KBM-7 (cell line): ENCODE measurements around the gene KIFAP3.
A peak's percentile ranks its signal among the peaks of the same experiment; 100 is the strongest.
"Not testable (repeated sequence)": the region's sequence is repeated elsewhere in the genome, so short reads cannot be mapped to it uniquely, and the experiment has no call there.

Experiments used
- DNase-seq: peaks from one replicate; pipeline ENCODE4 v3.0.0-alpha.2; 2015
- in situ Hi-C: fragments of 300-500 bp; cut with MboI; formaldehyde crosslinking; loops from 2 replicates; pipeline ENCODE4 v1.14.3; 2020; ENCODE audit warnings: low sequenced_read_pairs, low pct_unique_long_range_greater_than_20kb, mixed read lengths

The KIFAP3 gene

DNA sequence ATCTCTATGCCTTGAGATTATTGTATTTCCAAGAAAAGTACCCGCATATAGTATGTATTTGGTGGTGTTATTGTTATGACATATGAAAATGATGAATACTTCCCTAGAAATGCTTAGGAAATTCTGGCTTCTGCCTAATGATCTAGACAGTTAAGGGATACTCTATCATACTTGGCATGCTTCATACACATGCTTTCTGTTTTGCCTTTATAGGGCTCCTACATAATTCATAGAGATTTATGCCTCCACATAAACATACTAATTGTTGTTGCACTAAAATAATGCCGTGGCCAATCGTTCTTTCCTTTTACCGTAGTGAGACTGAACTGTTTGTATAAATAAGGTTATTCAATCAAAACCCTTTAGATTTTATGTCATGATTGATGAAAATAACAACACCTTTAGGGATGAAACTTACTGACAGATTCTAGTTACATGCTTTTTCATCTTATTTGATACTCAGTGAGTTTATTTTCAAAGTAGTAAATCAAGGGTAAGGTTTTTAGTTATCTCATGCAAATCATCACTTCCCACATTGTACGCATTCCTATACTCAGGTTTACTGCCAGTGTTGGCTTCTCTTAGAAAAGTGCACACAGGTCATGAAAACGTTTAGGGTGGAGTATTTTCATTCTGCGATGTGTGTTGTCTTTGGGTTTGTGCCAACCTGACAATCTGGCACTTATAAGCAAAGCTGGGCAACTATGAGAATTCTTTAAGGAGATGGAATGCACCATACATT, 140.3 kb downstream of the KIFAP3 start:
- no peak for DNase-seq
- in situ Hi-C loops = no loop called here

DNA sequence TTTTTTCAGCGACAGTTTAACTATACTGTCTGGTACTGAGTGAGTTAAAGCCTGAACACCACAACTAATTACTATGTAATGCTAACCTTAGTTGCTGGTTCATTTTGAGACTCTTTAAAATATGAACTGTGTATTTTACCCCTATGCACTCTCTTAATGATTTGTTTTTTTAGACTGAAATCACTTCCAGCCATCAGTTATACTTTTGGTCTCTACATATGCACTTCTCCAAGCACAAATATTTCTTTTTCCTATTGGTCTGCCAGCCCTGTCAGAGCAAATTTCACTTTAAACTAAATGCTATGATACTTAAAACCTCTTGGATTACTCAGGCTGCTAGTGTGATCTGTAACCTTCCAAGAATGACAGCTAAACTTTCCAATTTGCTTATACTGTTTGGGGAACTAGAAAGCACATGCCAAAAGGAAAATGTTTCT, 142.7 kb downstream of the KIFAP3 start:
- DNase-seq = no peak
- in situ Hi-C loops = no loop called here

DNA sequence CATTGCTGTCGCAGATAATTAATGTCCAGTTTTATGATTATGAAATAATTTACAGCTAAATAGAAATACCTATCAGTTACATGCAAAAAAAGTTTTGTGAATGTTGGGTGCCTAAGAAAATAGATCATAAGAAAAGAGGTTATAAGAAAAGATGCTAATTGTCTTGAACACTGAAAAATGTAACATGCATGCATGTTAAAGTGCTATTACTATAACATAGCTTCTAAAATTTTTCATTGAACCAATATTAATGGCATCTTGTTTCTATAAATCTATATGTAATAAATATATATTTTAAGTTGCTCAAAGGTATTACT, 145.3 kb downstream of the KIFAP3 start:
- DNase-seq = no peak
- in situ Hi-C loops = no loop called here

DNA sequence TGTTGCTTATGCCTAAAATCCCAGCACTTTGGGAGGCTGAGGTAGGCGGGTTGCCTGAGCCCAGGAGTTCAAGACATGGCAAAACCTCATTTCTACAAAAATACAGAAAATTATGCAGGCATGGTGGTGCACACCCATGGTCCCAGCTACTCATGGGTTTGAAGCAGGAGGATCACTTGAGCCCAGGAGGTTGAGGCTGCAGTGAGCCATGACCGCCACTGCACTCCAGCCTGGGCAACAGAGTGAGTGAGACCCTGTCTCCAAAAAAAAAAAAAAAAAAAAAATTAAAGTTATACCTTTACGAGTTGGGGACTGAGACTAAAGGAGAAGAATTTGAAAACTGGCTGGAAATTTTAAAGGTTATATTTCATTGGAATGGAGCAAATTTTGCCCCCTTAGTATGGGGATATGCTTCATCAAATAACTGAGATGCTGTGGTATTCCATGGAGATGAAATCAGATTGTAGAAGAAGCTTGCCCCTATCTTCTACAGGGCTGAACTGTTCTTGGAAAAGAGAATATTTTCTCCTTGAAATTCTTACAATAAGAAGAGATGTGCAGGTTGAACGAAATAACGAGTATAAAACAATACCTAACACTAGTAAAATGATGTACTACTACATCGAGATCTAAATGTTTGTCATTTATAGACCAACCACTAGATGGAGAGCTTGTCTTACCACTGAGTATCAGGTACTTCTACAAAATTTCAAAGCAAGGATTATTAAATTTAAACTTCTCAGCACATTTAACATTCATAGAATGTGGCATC, 145.9 kb downstream of the KIFAP3 start:
- in situ Hi-C loops = no loop called here
- DNase-seq = peak; percentile 61

DNA sequence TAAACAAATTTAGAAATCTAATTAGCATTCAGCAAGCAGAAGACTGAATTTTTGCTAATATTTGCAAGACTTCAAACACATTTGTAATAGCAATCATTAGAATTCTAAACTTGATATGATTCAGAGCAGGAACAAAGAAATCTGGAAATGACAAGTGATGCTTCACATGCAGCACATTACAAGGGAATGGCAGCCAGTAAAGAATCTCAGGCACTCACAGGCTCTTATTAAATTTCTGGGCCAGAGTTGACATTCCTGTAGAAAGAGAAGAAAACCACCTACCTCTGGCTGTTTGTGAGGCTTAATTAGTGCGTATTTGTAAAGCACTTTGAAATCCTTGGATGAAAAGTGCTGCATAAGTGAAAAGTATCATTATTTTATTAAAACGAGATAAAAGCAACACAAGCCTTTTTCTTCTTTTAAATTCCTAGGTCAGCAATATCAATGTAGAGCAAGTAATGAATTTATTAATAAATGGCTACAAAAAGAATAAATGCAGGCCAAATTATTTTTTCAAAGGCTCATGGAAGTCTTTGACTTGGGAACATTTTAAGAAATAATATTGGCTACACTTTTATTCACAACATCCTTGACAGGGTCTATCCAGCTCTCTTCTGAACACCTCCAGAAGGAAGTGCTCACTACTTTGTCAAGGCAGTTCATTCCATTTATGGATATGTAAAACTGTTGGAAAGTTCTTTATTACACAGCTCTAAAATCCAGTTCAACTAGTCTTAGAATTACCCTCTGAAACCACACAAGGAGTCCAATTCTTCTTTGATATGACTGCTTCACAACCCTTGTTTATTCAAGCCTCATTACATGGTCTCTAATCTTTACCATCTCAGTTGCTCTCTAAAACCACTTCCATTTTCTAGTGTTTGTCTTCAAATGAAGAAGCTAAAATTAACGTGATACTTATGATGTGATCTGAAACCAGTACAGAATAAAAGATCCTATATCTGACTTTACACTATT, 148.7 kb downstream of the KIFAP3 start:
- DNase-seq = peak; percentile 11
- in situ Hi-C loops = no loop called here

DNA sequence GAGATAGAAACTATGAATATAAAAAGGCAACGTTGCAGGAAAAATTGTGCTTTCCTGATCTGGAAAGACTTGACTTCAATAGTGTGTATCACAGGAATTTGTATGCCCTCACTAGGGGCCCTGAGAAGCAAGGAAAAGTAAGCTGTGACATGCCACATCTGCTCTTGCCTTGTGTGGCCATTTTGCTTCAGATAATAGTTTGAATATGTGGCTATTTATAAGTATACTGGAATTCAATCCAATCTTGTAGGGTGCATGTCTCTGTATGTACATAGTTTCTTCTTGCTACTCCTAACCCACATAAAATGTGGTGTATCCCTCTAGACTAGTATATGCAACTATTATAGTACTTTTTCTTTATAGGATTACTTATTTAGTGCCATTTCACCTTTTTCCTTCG, 149.7 kb downstream of the KIFAP3 start:
- in situ Hi-C loops = no loop called here
- no peak for DNase-seq

DNA sequence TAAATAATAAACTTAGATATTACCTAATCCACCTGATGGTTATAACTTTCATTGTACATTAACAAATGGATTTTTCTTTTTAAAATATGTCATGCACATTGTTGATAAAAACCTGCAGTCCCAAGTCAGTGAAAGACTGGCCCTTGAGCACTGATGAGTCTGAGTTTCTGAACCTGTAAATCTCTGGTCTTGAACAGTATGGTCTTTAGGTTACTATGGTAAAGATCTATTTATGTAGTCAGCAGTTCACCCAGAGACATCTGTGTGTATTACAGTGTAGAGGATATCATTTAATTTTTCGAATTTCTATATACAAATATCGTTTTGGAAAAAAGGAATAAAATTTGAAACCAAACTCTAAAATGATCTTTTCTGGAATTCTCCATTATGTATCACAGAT, 150.4 kb downstream of the KIFAP3 start:
- no peak for DNase-seq
- in situ Hi-C loops = no loop called here

DNA sequence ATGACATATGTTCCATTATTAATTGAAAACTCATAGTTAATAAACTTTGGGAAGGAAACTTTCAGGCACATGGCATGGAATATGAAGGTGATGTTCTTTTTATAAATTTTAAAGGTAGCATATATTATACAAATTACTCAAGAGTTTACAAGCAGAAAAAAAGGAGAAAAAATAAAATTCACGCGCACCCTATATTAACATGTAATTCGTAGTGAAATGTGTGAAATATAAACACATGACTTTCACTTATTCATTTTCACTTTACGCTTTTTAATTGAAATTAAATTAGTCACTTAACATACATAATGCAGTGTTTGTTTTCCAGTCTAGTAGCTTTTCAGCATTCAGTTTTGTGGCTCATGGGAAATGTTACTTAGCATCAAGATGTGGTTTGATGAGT, 153.4 kb downstream of the KIFAP3 start:
- in situ Hi-C loops = no loop called here
- no peak for DNase-seq

DNA sequence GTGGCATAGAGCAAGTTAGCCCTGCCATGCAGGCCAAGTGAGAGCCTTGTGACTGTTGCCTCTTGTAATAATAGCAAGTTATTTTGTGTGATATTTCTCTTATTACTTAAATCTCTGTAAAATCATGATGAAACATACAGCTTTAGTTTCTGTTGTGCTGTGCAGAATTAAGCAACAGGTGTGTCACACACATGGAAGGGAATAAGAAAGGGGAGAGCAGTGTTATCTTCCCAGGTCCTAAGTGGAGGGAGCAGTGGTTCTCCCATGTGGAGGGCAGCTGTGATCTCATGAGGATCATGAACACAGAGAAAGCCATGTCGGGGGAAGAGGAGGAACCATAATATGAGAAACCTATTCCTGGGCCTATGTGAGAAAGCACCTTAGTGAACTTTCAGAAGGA, 155.6 kb downstream of the KIFAP3 start:
- no peak for DNase-seq
- in situ Hi-C loops = no loop called here

DNA sequence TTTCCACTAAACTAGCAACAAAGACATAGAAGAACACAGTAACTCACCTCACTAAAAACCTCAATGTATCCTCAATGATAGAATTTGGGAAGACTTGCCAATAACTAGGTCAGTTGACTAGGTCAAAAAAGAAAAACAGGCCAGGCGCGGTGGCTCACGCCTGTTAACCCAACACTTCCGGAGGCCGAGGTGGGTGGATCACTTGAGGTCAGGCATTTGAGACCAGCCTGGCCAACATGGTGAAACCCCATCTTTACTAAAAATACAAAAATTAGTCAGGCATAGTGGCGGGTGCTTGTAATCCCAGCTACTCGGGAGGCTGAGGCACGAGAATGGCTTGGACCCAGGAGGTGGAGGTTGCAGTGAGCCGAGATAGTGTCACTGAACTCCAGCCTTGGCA, 156.3 kb downstream of the KIFAP3 start:
- DNase-seq, in situ Hi-C loops: not testable (repeated sequence)

DNA sequence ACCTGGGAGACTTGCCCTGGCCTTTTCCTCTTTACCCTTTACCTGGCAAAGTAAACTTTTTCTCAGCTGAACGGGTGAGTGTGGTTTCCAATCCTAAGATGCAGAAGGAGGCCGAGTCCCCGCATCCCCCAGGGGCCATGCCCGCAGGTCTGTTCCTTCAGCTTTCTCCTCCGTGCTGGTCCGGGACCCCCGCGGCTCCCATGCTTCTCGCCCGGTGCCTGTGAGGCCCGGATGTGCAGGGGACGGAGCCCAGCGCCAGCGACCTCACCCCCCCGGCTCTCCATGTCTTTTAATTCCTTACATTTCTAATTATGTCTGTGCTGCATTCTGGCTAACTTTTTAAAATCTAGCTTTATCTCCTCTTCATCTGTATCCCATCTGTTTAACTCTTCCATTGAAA, 159.3 kb downstream of the KIFAP3 start:
- DNase-seq = no peak
- in situ Hi-C loops = no loop called here

DNA sequence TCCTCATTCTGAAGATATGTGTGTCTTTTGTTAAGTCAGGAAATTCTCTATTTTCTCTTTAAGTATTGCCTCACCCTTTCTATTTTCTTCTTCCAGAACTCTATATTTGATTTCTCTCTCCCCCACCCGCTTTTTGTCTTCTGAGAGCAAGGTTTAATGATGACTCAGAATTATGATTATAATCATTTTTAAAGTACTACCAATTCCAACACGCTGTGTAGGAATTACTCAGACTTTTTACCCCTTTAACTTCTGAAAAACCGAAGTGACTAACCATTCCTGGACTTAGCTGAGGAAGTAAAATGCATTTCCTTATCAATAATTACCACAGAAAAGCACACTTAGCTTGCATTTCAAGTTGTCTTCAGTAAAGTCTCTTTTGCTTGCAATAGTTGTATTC, 160.0 kb downstream of the KIFAP3 start:
- no peak for DNase-seq
- in situ Hi-C loops = no loop called here

DNA sequence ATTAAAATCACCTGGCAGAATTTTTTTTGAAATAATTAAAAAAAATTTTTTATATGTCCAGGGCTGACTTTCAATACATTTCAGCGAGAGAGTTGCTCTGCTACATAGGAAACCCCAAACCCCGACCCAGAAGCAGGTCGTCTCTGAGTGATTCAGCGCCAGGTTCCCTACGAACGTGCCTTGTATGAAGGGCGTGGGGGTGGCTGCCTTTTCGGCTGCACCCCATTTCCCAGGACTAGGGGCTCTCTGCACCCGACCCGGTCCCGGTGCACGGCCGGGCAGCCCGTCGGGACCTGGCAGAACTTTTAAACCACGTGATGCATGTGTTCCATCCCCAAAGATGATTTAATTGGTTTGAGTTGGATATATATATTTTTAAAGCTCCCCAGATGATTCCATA, 165.0 kb downstream of the KIFAP3 start:
- in situ Hi-C loops = no loop called here
- DNase-seq = no peak

DNA sequence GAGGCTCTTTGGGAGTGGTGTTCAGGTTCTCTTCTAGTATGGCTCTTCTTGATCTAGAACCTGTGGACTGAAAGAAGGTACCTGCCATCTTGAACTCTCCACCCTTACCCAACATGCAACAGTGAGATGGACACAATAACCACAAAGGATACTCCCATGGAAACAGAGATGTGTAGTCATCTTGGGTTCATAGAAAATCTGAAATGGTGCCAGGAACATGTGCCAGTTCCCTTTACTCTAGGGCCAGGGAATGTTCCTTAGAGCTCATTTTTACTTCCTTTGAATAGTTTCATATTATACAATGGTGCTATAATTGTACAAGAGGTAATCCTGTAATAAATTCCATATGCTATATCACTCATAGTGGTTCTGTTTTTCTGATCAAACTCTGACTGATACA, 167.6 kb downstream of the KIFAP3 start:
- in situ Hi-C loops = no loop called here
- DNase-seq = no peak

DNA sequence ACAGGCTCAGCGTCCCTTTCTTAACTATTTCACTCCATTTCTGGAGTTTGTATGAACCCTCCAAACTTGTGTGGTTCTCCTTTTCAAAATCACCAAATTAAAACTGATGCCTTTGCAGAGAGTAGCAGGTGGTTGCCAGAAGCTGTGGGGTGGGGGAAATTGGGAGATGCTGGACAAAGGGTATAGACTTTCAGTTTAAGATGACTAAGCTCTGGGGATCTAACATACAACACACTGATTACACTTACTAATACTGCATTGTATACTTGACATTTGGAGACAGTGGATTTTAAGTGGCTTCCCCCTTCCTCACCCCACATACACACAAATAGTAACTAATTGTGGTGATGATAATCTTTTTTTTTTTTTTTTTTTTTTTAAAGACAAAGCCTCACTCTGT, 169.7 kb downstream of the KIFAP3 start:
- in situ Hi-C loops = no loop called here
- no peak for DNase-seq

DNA sequence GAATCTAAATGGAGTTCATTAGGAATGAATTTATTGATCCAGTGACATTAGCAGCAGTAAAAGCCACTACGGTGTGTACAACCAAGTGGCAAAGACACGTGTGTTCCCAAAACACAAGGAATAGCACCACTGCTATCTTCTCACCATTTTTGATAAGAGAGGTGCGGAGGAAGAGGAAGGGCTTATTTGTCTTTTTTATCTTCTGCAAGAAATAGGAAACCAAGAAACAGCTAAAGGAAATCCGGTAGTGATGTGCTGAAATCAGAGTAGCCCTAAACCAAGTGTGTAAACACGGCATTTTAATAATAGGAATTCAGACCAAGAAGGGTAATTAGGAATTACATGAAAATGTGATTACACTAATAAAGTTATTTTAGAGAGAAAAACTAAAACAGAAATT, 171.7 kb downstream of the KIFAP3 start:
- in situ Hi-C loops = no loop called here
- no peak for DNase-seq

DNA sequence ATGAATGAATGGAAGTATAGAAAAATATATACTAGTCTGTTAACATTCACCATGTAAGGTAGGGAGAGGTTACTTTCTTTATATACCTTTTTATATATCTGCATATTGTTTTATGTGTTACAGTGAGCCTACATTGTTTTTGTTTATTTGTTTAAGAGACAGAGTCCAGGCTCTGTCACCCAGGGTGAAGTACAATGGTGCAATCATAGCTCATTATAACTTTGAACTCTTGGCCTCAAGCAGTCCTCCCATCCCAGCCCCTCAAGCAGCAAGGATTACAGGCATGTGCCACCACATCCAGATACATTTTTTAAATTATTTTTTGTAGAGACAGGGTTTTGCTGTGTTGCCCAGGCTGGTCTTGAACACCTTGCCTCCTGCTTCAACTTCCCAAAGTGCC, 173.4 kb downstream of the KIFAP3 start:
- in situ Hi-C loops = no loop called here
- DNase-seq = no peak

DNA sequence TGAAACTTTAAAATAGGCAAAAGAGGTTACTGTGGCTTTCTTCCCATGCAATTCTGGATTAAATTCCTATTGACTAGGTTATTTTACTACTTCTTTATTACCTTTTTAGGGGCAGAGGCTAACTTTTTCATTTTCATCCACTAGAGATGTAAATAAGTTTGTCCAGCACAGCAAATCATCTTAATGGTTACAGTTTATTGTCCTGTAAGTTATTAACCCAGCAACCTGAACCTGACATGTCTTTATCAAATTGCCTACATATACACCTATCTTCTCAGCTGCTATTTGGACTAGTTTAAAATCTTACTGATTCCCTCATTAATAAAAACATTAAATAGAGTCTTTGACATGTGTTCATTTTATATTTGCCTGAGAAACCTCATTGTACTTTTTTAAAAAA, 173.9 kb downstream of the KIFAP3 start:
- in situ Hi-C loops = no loop called here
- no peak for DNase-seq

DNA sequence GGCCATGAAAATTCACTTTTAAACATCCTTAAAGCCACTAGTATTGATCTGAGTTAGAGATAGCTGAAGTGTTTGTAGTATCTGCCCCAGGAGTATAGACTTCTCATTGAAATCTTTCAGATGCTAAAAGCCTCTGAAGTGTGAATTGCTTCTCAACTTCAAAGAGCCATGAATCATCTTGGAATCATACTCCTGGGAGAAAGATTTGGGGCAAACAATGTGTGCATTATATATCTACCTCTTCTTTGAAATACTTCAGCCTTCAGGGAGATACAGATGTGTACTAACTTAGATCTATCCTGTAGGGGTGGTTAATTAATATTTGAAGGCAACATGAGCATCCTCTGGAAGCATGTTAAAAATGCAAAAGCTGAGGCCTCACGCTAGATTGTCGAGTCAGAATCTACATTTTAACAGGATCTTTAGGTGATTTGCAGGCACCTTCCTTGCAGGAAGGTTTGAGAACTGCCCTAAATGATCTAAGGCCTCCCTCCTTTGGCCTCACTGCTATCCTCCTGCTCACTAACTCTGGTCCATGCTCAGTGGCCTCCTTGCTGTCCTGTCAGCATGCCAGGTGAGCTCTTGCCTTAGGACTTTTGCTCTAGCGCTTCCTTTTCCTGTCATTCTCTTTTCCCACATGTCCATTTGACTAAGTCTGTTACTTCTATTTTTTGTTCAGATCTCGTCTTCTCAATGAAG, 174.8 kb downstream of the KIFAP3 start:
- in situ Hi-C loops = no loop called here
- DNase-seq = no peak
